ENCODE results near the gene ARR3.
"Not testable (repeated sequence)": the region's sequence is repeated elsewhere in the genome, so short reads cannot be mapped to it uniquely, and the experiment has no call there.

ARR3 gene

GRCh38 chrX:70280573-70280972 lies 12.4 kb downstream of the ARR3 start:
- DNase-seq (ENCODE audit: low read depth, low spot score), result no peak

- no peak for DNase-seq (ENCODE audit: low read depth, low spot score)
Observed at GRCh38 chrX:70281951-70282350, 13.8 kb downstream of the ARR3 start, which contains the start of gene RAB41. Gene RAB41 (plus strand): TSS chrX:70282172. CDS start chrX:70282218, 46 bp downstream.

DNA sequence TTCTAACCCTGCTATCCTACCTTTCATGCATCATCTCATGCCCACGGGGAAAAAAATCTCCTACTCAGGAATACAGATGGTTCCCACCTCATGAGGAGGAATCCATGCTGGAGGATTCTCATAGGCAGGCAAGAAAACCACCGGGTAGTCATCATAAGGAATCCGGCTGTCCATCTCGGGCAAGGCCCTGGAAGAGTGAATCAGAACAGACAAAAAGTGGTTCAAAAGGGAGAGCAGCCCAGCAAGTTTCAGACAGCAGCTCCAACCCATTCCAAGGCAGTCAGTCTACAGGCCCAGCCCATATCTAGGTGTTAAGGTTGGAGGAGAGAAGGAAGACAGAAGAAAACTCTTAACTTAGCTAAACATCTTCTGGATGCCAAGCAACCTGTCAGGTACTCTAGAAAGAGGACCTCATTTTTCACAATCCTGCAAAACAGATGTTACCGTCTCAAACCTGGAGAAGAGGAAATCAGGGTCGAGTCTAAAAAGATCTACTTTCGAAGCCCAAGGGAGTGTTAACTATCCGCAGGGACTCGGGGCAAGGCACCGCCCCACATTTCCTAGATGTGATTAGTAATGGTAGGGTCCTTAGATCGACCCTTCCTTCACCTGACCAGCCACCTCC lies 21.1 kb downstream of the ARR3 start:
- DNase-seq (ENCODE audit: low read depth, low spot score), result no peak

- DNase-seq (ENCODE audit: low read depth, low spot score), result peak; percentile 21
Observed at GRCh38 chrX:70289793-70290770, 21.9 kb downstream of the ARR3 start, which contains the start of the genes KIF4A and PDZD11. Gene KIF4A (plus strand): TSS chrX:70290104. CDS start chrX:70290459, 355 bp downstream. Gene PDZD11 (minus strand): TSS chrX:70289927. CDS start chrX:70289341, 586 bp downstream.

- DNase-seq (ENCODE audit: low read depth, low spot score), result no peak
Observed at GRCh38 chrX:70292788-70293187, 24.7 kb downstream of the ARR3 start.

DNA sequence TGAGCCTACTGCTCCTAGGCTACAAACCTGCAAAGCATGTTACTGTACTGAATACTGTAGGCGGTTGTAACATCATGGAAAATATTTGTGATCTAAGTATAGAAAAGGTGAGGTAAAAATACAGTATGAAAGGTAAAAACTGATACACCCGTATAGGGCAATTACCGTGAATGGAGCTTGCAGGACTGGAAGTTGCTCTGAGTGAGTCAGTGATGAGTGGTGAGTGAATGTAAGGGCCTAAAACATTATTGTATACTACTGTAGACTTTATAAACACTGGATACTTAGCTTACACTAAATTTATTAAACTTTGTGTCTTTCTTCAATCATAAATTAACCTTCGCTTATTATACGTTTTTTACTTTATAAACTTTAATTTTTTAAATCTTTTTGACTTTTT lies 25.5 kb downstream of the ARR3 start:
- no peak for DNase-seq (ENCODE audit: low read depth, low spot score)

GRCh38 chrX:70301716-70302115 lies 33.6 kb downstream of the ARR3 start:
- DNase-seq (ENCODE audit: low read depth, low spot score), result no peak

GRCh38 chrX:70313503-70313902 lies 45.4 kb downstream of the ARR3 start:
- no peak for DNase-seq (ENCODE audit: low read depth, low spot score)

DNA sequence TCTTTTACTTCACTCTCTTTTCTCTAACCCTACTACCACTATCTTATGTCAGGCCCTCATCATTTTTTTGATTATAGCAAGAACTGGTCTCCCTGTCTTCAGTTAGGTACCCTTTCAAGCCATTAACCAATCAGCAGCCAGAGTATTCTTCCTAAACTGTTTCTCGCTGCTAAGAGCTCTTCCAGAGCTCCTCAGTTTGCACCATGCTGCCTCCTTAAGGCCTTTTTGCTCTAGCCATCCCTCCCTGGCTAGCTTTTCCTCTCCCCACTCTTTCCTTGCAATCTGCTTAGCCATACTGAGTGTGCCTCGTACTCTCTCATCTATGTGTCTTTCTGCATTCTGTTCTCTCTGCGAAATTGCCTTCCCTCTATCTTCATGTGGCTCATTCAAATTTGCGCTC lies 54.6 kb downstream of the ARR3 start:
- no peak for DNase-seq (ENCODE audit: low read depth, low spot score)

DNA sequence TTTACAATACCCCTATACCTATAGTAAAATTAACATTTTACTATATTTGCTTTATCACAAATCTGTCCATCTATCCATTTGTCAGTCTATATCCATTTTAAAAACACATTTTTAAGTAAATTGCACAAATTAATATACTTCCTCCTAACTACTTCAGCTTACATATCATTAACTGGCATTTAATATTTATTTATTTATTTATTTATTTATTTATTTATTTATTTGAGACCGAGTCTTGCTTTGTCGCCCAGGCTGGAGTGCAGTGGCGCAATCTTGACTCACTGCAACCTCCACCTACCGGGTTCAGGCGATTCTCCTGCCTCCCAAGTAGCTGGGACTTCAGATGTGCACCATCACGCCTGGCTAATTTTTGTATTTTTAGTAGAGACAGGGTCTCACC lies 55.5 kb downstream of the ARR3 start:
- DNase-seq (ENCODE audit: low read depth, low spot score), result not testable (repeated sequence)

DNA sequence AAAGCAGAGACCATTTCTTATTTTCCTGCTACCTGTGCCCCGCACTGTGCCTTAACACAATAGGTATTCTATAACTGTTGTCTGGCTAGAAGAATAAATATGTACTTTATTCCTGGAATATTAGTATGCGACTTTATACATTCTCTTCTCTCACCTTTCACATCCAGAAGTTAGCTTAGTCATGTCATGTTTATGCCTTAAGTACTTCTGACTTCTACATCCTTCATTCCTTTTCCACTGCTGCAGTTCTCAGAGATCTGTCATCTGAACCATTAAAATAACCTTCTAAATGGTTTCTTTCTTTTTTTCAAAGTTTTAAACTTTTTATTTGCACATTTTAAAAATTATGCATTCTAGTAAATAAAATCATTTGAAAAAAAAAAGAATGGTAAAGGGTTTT lies 56.2 kb downstream of the ARR3 start:
- no peak for DNase-seq (ENCODE audit: low read depth, low spot score)

GRCh38 chrX:70331161-70331560 lies 63.0 kb downstream of the ARR3 start:
- DNase-seq (ENCODE audit: low read depth, low spot score), result no peak
